Measurements from ENCODE around the gene PAX8.

DNA sequence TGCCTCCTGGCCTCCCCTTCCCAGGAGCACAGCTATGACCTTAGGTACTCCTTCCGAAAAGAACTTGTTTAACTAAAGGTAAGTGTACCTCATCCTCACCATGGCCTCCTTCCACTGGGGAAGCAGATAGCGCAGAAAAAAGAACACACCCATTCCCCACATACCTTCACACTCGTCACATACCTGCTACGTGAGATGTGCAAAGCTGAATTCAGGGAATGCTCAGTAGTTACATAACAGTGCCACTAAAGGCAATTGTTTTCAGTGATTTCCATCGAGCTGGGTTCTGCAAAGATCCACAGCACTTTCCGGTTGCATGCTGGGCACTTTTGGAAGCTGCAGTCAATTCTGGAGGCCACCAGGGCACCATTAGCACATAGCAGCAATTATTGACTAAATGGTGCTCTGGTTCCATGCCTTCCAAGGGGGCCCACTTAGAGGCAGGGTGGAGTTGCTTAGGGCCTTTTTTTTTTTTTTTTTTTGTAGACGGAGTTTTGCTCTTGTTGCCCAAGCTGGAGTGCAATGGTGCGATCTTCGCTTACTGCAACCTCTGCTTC lies 41.0 kb downstream of the PAX8 start:
- TF ChIP-seq, protein P1, sequence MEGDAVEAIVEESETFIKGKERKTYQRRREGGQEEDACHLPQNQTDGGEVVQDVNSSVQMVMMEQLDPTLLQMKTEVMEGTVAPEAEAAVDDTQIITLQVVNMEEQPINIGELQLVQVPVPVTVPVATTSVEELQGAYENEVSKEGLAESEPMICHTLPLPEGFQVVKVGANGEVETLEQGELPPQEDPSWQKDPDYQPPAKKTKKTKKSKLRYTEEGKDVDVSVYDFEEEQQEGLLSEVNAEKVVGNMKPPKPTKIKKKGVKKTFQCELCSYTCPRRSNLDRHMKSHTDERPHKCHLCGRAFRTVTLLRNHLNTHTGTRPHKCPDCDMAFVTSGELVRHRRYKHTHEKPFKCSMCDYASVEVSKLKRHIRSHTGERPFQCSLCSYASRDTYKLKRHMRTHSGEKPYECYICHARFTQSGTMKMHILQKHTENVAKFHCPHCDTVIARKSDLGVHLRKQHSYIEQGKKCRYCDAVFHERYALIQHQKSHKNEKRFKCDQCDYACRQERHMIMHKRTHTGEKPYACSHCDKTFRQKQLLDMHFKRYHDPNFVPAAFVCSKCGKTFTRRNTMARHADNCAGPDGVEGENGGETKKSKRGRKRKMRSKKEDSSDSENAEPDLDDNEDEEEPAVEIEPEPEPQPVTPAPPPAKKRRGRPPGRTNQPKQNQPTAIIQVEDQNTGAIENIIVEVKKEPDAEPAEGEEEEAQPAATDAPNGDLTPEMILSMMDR (IDR thresholded peaks at IDR 0.05; ENCODE audit: insufficient read depth, low read length, poor library complexity, severe bottlenecking), result no peak
- no peak for TF ChIP-seq EZH2phosphoT487 (conservative IDR thresholded peaks at IDR 0.05; ENCODE audit: low read length)
